ENCODE data around the gene PROB1.

The PROB1 gene

GRCh38 chr5:139425497-139425896, 30.6 kb upstream of the PROB1 start:
- H3K36me3 ChIP-seq: peaks cover 55% of the 10 kb centered on the region
- H3K9ac ChIP-seq: no peak overlapping the region
- H3K27ac ChIP-seq: no peak overlapping the region
- H3K4me3 ChIP-seq: no peak overlapping the region
- no peak overlapping the region for H3K4me2 ChIP-seq
- H3K9me3 ChIP-seq: no peaks in the 10 kb centered on the region
- no peaks in the 10 kb centered on the region for H3K27me3 ChIP-seq
- no peak for TF ChIP-seq Cebpa-rat (IDR thresholded peaks at IDR 0.05)
- H3K4me1 ChIP-seq: peaks cover 18% of the 10 kb centered on the region; the same call in 1 of the 2 replicates
- no peaks in the 10 kb centered on the region for H4K20me1 ChIP-seq

GRCh38 chr5:139422307-139422893, 27.5 kb upstream of the PROB1 start:
- Histone ChIP-seq H3K36me3 (peaks cover 48% of the 10 kb centered on the region), H3K27me3 (no peaks in the 10 kb centered on the region), H3K27ac (no peak overlapping the region), H3K9me3 (no peaks in the 10 kb centered on the region), H3K4me3 (no peak overlapping the region), H3K4me1 (peaks cover 48% of the 10 kb centered on the region), H4K20me1 (no peaks in the 10 kb centered on the region), H3K9ac (no peak overlapping the region), H3K4me2 (no peak overlapping the region)
- no peak for TF ChIP-seq Cebpa-rat (IDR thresholded peaks at IDR 0.05)

- no peak overlapping the region for H3K4me3 ChIP-seq
- H3K27me3 ChIP-seq: no peaks in the 10 kb centered on the region
- H3K4me2 ChIP-seq: peak overlapping the region; percentile 83
- H4K20me1 ChIP-seq: no peaks in the 10 kb centered on the region
- peaks cover 77% of the 10 kb centered on the region for H3K4me1 ChIP-seq
- peak overlapping the region; percentile 81 for H3K27ac ChIP-seq
- H3K9ac ChIP-seq: peak overlapping the region; percentile 44; the same call in 1 of the 2 replicates
- TF ChIP-seq Cebpa-rat (IDR thresholded peaks at IDR 0.05): no peak
- H3K9me3 ChIP-seq: no peaks in the 10 kb centered on the region
- H3K36me3 ChIP-seq: peaks cover 20% of the 10 kb centered on the region
Observed at GRCh38 chr5:139419226-139420192, 24.6 kb upstream of the PROB1 start.

- H3K4me1 ChIP-seq: peaks cover 84% of the 10 kb centered on the region
- peak overlapping the region; percentile 83 for H3K4me2 ChIP-seq
- TF ChIP-seq Cebpa-rat (IDR thresholded peaks at IDR 0.05): no peak
- no peaks in the 10 kb centered on the region for H3K9me3 ChIP-seq
- H3K9ac ChIP-seq: peak overlapping the region; percentile 44; the same call in 1 of the 2 replicates
- no peaks in the 10 kb centered on the region for H3K27me3 ChIP-seq
- peaks cover 14% of the 10 kb centered on the region for H3K36me3 ChIP-seq
- no peak overlapping the region for H3K4me3 ChIP-seq
- H4K20me1 ChIP-seq: no peaks in the 10 kb centered on the region
- peak overlapping the region; percentile 81 for H3K27ac ChIP-seq
Observed at GRCh38 chr5:139418793-139419192, 23.9 kb upstream of the PROB1 start.

GRCh38 chr5:139417214-139417613, 22.3 kb upstream of the PROB1 start:
- Histone ChIP-seq H3K4me1 (peaks cover 86% of the 10 kb centered on the region), H3K4me2 (peak overlapping the region; percentile 83), H3K36me3 (peaks cover 25% of the 10 kb centered on the region; the same call in 1 of the 2 replicates), H3K27me3 (no peaks in the 10 kb centered on the region), H4K20me1 (no peaks in the 10 kb centered on the region), H3K4me3 (0 out of 2 replicates have a peak overlapping the region, but pooled peaks have one; percentile 4), H3K27ac (peak overlapping the region; percentile 81), H3K9ac (peak overlapping the region; percentile 55; the same call in 1 of the 2 replicates), H3K9me3 (no peaks in the 10 kb centered on the region)
- no peak for TF ChIP-seq Cebpa-rat (IDR thresholded peaks at IDR 0.05)

- Histone ChIP-seq H3K4me1 (peaks cover 82% of the 10 kb centered on the region), H3K27me3 (no peaks in the 10 kb centered on the region), H3K4me3 (0 out of 2 replicates have a peak overlapping the region, but pooled peaks have one; percentile 4), H3K27ac (peak overlapping the region; percentile 81), H3K9me3 (no peaks in the 10 kb centered on the region), H3K4me2 (peak overlapping the region; percentile 83), H3K9ac (peak overlapping the region; percentile 55; the same call in 1 of the 2 replicates), H3K36me3 (peaks cover 25% of the 10 kb centered on the region; the same call in 1 of the 2 replicates), H4K20me1 (no peaks in the 10 kb centered on the region)
- TF ChIP-seq Cebpa-rat (IDR thresholded peaks at IDR 0.05): no peak
Observed at GRCh38 chr5:139416651-139417050, 21.7 kb upstream of the PROB1 start.

GRCh38 chr5:139415869-139416268, 21.0 kb upstream of the PROB1 start:
- Histone ChIP-seq H3K36me3 (peaks cover 18% of the 10 kb centered on the region; the same call in 1 of the 2 replicates), H4K20me1 (no peaks in the 10 kb centered on the region), H3K9me3 (no peaks in the 10 kb centered on the region), H3K27ac (peak overlapping the region; percentile 81), H3K9ac (peak overlapping the region; percentile 55; the same call in 1 of the 2 replicates), H3K4me1 (peaks cover 83% of the 10 kb centered on the region), H3K27me3 (no peaks in the 10 kb centered on the region), H3K4me2 (peak overlapping the region; percentile 83), H3K4me3 (no peak overlapping the region)
- no peak for TF ChIP-seq Cebpa-rat (IDR thresholded peaks at IDR 0.05)

GRCh38 chr5:139415221-139415861, 20.4 kb upstream of the PROB1 start:
- H3K4me2 ChIP-seq: peak overlapping the region; percentile 83
- no peaks in the 10 kb centered on the region for H3K9me3 ChIP-seq
- peaks cover 84% of the 10 kb centered on the region for H3K4me1 ChIP-seq
- peak overlapping the region; percentile 55 for H3K9ac ChIP-seq
- no peaks in the 10 kb centered on the region for H4K20me1 ChIP-seq
- no peak overlapping the region for H3K4me3 ChIP-seq
- peaks cover 18% of the 10 kb centered on the region; the same call in 1 of the 2 replicates for H3K36me3 ChIP-seq
- H3K27me3 ChIP-seq: no peaks in the 10 kb centered on the region
- H3K27ac ChIP-seq: peak overlapping the region; percentile 81
- TF ChIP-seq Cebpa-rat (IDR thresholded peaks at IDR 0.05): no peak

- Histone ChIP-seq H3K4me3 (no peak overlapping the region), H3K4me2 (peak overlapping the region; percentile 83), H3K9ac (peak overlapping the region; percentile 55), H3K4me1 (peaks cover 78% of the 10 kb centered on the region), H4K20me1 (no peaks in the 10 kb centered on the region), H3K27me3 (no peaks in the 10 kb centered on the region), H3K9me3 (no peaks in the 10 kb centered on the region), H3K27ac (peak overlapping the region; percentile 81), H3K36me3 (peaks cover 18% of the 10 kb centered on the region; the same call in 1 of the 2 replicates)
- TF ChIP-seq Cebpa-rat (IDR thresholded peaks at IDR 0.05): no peak
Observed at GRCh38 chr5:139414581-139415130, 19.8 kb upstream of the PROB1 start.
